ENCODE data around the gene SCN4B. TPM values are rescaled to one million over a fixed set of nuclear protein-coding genes. Genes with fewer than 3 reads are reported as not detected.

The SCN4B gene
- total RNA-seq, 1 donor from 2014 or later, result 0.53 TPM

DNA sequence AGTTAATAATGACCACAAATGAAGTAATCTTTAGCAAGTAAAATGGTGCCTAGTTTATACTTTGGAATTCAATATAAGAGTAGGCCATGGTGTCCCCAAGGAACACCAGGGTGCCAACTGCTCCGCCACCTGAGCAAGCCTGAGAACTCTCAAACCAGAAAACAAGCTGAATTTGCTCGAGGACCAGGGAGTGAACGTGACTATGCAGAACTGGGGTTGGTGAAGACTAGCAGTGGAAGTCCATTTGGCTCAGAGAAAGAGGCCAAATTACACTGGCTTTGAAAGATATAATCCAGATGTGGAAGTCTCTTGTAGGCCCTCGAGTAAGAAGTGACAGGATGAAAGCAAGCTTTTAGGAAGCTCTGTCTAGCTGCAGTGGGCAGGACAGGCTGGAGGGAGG is 57.1 kb downstream of the SCN4B start:
- H3K36me3 ChIP-seq (ENCODE audit: control insufficient read depth, insufficient read depth, low read length), result peaks cover 2% of the 10 kb centered on the region
- no peak overlapping the region for H3K4me3 ChIP-seq (ENCODE audit: low read depth, low read length)
- no peaks in the 10 kb centered on the region for H3K27me3 ChIP-seq (ENCODE audit: control insufficient read depth, insufficient read depth, low read length)
- no peak for FAIRE-seq
- DNase-seq (ENCODE audit: low read depth), result no peak
- TF ChIP-seq, protein P1, sequence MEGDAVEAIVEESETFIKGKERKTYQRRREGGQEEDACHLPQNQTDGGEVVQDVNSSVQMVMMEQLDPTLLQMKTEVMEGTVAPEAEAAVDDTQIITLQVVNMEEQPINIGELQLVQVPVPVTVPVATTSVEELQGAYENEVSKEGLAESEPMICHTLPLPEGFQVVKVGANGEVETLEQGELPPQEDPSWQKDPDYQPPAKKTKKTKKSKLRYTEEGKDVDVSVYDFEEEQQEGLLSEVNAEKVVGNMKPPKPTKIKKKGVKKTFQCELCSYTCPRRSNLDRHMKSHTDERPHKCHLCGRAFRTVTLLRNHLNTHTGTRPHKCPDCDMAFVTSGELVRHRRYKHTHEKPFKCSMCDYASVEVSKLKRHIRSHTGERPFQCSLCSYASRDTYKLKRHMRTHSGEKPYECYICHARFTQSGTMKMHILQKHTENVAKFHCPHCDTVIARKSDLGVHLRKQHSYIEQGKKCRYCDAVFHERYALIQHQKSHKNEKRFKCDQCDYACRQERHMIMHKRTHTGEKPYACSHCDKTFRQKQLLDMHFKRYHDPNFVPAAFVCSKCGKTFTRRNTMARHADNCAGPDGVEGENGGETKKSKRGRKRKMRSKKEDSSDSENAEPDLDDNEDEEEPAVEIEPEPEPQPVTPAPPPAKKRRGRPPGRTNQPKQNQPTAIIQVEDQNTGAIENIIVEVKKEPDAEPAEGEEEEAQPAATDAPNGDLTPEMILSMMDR (IDR thresholded peaks at IDR 0.05; ENCODE audit: insufficient read depth, low read length, severe bottlenecking), result no peak

DNA sequence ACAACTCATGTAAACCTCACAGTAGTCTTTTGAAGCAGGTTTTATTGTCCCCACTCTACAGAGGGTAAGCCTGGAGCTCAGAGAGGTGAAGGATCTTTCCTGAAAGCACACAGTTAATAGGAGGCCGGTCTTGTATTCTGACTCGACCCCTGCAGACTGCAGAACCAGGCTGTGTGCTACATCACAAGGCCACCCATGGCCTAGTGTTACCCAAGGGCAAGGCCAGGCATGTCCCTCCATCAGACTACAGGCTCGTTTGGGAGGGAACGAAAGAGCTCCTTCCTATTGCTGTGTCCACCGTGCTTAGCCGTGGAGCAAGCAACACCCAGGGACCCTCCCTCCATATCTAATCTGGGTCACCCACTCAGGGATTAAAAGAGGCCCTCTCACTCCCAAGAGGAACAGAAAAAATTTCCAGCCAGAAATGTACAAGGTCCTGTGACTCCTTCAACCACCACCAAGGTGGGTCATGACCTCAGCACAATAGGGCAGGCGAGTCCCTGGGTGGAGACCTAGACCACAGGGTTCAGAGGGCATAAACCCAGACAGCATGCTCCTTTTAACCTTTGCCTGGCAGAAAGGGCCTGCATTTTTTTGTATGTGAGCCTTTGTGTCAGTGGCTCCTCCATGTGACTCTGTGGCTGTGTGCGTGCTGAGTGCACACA is 59.6 kb downstream of the SCN4B start:
- H3K27me3 ChIP-seq (ENCODE audit: control insufficient read depth, insufficient read depth, low read length), result no peaks in the 10 kb centered on the region
- H3K4me3 ChIP-seq (ENCODE audit: low read depth, low read length), result no peak overlapping the region
- FAIRE-seq (peak; percentile 7), DNase-seq (ENCODE audit: low read depth) (peak; percentile 90)
- H3K36me3 ChIP-seq (ENCODE audit: control insufficient read depth, insufficient read depth, low read length), result no peaks in the 10 kb centered on the region
- TF ChIP-seq, protein P1 (IDR thresholded peaks at IDR 0.05; ENCODE audit: insufficient read depth, low read length, severe bottlenecking), result no peak

DNA sequence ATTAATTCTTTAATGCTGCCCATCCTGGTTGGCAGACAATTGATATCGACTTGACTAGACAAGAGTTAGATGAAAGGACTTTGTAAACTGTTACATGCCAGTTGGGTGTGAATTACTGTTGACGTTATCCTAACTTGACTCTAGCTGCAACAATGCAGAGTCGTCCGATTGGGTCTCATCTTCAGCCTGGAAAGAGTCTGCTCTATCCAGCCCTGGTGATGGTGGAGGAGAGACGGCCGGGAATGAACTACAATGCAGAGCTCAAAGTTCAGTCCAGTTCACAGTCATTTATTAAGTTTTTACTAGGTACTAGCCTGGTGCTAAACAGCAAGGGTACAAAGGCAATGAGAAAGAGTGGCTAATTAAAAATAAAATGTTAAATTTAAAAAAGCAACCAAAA is 60.9 kb downstream of the SCN4B start:
- no peak for FAIRE-seq
- Histone ChIP-seq H3K4me3 (ENCODE audit: low read depth, low read length) (no peak overlapping the region), H3K27me3 (ENCODE audit: control insufficient read depth, insufficient read depth, low read length) (no peaks in the 10 kb centered on the region), H3K36me3 (ENCODE audit: control insufficient read depth, insufficient read depth, low read length) (no peaks in the 10 kb centered on the region)
- TF ChIP-seq, protein P1 (IDR thresholded peaks at IDR 0.05; ENCODE audit: insufficient read depth, low read length, severe bottlenecking), result no peak
- no peak for DNase-seq (ENCODE audit: low read depth)

DNA sequence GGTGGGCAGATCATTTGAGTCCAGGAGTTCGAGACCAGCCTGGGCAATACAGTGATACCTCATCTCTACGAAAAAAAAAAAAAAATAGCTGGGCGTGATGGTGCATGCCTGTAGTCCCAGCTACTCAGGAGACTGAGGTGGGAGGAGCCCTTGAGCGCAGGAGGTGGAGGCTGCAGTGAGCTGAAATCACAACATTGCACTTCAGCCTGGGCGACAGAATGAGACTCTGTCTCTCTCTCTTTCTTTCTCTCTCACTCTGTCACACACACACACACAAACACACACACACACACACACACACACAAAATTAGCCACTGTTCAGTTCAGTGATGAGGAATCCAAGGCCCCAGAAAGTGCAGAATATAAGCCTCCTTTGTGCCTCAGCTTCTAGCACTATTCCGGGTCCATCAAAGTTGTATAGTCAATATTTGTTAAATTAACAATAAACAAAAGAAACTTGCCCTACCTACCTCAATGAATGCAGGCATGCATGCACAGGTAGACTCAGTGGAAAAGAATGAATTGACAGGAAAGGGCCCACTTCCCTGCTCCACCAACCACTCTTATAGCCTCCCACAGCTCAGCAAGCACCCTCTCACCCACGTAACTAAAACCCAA is 62.0 kb downstream of the SCN4B start:
- no peak for FAIRE-seq
- H3K36me3 ChIP-seq (ENCODE audit: control insufficient read depth, insufficient read depth, low read length), result no peaks in the 10 kb centered on the region
- peak; percentile 71 for DNase-seq (ENCODE audit: low read depth)
- no peaks in the 10 kb centered on the region for H3K27me3 ChIP-seq (ENCODE audit: control insufficient read depth, insufficient read depth, low read length)
- H3K4me3 ChIP-seq (ENCODE audit: low read depth, low read length), result no peak overlapping the region
- TF ChIP-seq, protein P1 (IDR thresholded peaks at IDR 0.05; ENCODE audit: insufficient read depth, low read length, severe bottlenecking), result no peak

DNA sequence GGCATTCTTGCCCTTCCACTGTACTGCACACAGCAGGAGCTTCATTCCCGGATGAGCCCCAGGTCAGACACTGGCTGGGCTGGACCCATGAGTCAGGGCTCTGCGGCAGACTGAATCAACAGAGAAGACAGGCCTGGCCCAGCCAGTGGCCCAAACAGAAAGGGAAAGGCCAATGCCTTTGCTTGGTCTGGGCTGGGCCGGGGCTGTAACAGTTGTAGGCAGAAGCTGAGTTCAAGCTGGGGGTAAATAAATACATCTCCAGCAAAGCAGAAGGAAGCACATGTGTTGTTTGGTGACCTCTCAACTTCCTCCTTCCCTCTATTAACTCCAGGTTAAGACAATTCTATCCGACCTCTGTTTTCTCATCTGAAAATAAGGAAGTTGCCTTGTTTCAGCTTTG is 64.1 kb downstream of the SCN4B start:
- Histone ChIP-seq H3K27me3 (ENCODE audit: control insufficient read depth, insufficient read depth, low read length) (no peaks in the 10 kb centered on the region), H3K36me3 (ENCODE audit: control insufficient read depth, insufficient read depth, low read length) (no peaks in the 10 kb centered on the region), H3K4me3 (ENCODE audit: low read depth, low read length) (no peak overlapping the region)
- TF ChIP-seq, protein P1 (IDR thresholded peaks at IDR 0.05; ENCODE audit: insufficient read depth, low read length, severe bottlenecking), result no peak
- FAIRE-seq (no peak), DNase-seq (ENCODE audit: low read depth) (peak; percentile 67)
